HG03432 (cell line): Measurements from ENCODE around the gene SAMD8.
"Not testable (repeated sequence)": the region's sequence is repeated elsewhere in the genome, so short reads cannot be mapped to it uniquely, and the experiment has no call there.

Source experiments
- ATAC-seq: cut with Tn5 transposase; IDR thresholded peaks from one replicate; pipeline ENCODE4 v1.9.1; 2021; ENCODE audit warnings: mild to moderate bottlenecking, moderate library complexity; ENCODE audit not compliant: unreplicated experiment

The SAMD8 gene

GRCh38 chr10:75212343-75212742, 100.9 kb downstream of the SAMD8 start:
- ATAC-seq, result no peak

DNA sequence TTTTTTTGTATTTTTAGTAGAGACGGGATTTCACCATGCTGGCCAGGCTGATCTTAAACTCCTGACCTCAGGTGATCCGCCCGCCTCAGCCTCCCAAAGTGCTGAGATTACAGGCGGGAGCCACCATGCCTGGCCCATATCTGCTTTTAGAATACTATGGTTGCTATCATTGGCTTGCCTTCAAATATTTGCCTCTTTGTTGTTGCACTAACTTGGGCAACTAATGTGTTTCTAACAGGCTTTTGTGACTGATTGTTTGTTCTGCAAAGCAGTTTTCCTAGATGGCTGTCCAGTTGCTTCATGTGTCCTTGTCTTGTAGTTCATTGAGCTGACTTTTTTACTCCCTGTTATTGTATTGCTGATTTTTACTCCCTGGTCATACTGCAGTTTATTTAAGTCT, 108.8 kb downstream of the SAMD8 start:
- no peak for ATAC-seq

- not testable (repeated sequence) for ATAC-seq
Measured at GRCh38 chr10:75221492-75221891, 110.0 kb downstream of the SAMD8 start.

GRCh38 chr10:75223507-75223906, 112.1 kb downstream of the SAMD8 start:
- no peak for ATAC-seq

DNA sequence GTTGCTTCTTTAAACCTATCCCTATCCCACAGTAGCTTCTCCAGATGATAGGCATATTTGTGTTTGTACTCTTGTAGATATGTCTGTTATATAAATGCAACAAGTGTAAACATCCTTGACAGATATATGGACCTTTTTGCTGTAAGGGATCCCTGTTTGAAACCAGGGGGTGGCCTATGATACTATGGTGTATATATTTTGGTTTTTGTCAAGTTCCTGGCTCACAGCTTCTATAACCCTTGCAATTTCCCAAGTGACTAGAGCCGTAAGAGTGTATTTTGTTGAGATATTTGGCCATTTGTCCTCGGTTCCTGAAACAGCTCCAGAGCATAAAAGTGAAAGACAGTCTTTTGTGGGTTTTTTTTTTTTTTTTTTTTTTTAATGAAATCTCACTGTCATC, 114.6 kb downstream of the SAMD8 start:
- ATAC-seq, result no peak

DNA sequence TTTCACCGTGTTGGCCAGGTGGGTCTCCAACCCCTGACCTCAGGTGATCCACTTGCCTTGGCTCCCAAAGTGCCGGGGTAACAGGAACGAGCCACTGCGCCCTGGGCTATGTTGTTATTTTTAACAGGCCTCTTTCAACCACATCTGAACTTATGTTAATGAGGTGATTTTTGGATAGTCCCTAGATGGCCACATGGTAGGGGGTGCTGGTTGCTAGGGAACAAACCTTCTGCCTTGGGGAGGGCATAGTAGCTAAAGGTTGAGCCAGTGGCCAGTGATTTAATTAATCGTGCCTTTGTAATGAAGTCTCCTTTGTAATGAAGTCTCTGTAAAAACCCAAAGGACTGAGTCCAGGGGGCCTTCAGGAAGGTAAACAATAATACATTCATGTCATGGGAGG, 115.2 kb downstream of the SAMD8 start:
- no peak for ATAC-seq

- ATAC-seq, result no peak
Measured at GRCh38 chr10:75228278-75228677, 116.8 kb downstream of the SAMD8 start.

GRCh38 chr10:75228834-75229233, 117.4 kb downstream of the SAMD8 start:
- ATAC-seq, result no peak

- no peak for ATAC-seq
Measured at GRCh38 chr10:75229971-75230370, 118.5 kb downstream of the SAMD8 start.

- ATAC-seq, result peak; percentile 30
Measured at GRCh38 chr10:75230600-75231038, 119.2 kb downstream of the SAMD8 start.
